ENCODE data around the gene RALA.

GRCh38 chr7:39637400-39637799, 14.0 kb downstream of the RALA start:
- TF ChIP-seq CTCF (optimal IDR thresholded peaks at IDR 0.05 in 1 of 3, IDR thresholded peaks at IDR 0.05 in 1 of 3, conservative IDR thresholded peaks at IDR 0.05 in 1 of 3; ENCODE audit: extremely low read depth in 1 of 3, insufficient read depth in 2 of 3, low read length in 3 of 3) (no peak), EZH2 (IDR thresholded peaks at IDR 0.05; ENCODE audit: low read length) (no peak)
